Fibroblast of skin of scalp (primary cell): ENCODE data around the gene CDC42BPG.
A peak's percentile ranks its signal among the peaks of the same experiment; 100 is the strongest.

ENCODE experiments used
- DNase-seq: peaks from one replicate; pipeline ENCODE4 v3.0.0-alpha.2; 2013

CDC42BPG gene

GRCh38 chr11:64879244-64879900 lies 34.9 kb upstream of the CDC42BPG start:
- DNase-seq = no peak

GRCh38 chr11:64878494-64879243 lies 34.2 kb upstream of the CDC42BPG start, which contains the start of gene EHD1:
Gene EHD1 (minus strand): TSS chr11:64878621. CDS start chr11:64878464, 157 bp downstream.
- peak; percentile 98 for DNase-seq

DNA sequence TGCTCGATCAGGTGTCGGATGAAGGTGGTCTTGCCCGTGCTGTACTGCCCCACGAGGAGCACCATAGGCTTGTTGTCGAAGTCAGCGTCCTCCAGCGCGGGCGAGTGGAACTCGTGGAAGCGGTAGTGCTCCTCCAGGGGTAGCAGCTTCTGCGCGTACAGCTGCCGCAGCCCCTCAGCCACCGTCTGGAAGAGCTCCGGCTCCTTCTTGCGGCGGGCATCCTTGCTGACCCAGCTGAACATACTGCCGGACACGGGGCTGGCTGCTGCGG lies 33.7 kb upstream of the CDC42BPG start:
- no peak for DNase-seq

- no peak for DNase-seq
Observed at GRCh38 chr11:64877390-64878222, 33.2 kb upstream of the CDC42BPG start.

DNA sequence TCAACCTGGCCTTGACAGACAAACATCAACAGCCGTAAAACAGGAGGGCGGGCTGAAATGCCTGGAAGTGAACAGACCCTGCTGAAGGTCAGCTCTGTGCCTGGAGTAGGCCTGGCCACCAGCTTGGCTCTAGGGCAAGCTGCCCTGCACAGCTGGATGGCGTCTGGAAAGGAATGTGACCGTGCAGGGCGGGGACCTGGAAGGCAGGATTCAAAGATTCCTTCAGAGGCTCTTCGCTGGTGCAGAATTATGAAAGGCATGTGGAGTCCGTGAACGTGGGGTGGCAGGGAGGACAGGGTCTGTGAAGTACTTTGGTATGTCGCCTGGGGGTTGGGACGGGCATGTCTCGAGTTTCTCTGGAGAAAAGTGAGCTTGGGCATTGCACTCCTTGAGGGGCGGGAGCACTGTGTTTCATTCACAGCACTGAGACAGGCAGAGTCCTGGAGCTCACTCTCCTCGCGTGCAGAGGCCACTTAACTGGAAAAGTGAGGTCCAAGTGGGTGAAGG lies 32.4 kb upstream of the CDC42BPG start:
- DNase-seq = peak; percentile 85

GRCh38 chr11:64876229-64876750 lies 31.8 kb upstream of the CDC42BPG start:
- no peak for DNase-seq

DNA sequence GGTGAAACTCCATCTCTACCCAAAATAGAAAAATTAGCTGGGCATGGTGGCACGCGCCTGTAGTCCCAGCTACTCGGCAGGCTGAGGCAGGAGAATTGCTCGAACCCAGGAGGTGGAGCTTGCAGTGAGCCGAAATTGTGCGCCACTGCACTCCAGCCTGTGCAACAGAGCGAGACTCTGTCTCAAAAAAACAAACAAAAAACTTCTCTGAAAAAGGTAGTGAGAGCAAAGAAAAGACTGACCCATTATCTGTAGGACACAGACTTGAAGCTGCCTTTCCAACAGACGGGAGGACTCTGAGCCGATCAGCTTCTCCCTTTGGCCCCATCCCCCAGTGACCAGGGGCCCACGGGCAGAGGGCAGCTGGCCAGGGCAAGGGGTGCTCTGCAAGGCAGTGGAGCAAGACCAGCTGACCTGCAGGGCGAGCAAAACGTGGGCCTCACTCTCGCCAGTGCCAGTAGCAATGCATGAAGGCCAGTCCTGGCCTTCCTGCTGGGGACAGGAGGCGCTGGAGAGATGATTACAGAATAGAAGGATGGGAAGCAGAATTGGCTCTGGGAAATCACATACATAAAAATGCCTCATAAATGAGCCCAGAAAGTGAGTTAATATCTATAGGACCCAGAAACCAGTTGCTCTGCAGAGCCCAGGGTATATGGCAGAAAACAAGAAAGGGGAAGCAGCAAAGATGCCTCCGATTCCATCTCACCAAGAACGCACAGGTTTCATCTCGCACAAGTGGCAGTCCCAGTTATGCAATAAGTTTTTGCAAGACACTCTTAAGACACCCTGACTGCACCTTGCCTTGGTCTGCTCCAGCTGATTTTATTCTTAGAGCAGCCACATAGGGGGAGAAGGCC lies 31.1 kb upstream of the CDC42BPG start:
- no peak for DNase-seq

DNA sequence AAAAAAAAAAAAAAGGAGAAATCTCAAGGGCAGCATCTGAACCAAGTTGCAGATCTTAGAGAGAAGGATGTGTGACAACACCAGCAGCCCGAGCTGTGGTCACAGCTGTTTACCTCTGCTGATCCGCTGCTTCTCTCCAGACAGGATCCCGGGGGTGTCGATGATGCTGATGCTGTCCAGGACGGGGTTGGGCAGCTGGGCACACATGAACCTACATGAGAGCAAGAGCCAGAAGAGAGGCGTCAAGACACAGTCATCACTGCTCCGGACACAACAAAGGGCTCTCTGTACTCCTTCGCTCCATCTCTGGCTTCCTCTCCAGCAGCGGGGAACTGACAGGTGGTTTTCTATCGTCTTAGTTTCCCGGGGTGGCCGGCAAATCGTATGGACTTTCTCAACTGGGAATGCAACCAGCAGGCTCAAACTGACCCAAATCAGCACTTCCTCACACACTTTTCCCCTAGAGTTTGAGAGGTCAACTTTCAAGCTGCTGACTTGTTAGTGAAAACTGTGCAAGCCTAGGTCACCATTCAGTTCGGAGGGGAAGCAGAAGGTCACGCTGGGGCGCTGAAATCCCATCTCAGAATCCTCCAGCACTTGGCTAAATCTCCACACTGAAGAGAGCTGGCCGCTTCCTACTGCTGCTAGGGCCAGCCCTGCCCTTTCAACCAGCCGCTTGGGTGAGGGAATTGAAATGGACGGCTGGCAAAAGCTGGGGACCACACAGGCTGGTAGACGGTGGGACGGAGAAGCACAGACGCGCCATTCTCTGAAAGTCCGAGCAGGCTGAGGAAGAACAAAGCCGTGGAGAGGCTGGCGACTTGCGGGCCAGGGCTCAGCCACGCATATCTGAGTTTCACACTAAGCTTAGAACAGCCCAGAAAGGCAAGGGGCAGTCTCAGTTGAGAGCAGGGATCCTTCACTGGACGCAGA lies 30.1 kb upstream of the CDC42BPG start:
- no peak for DNase-seq

DNA sequence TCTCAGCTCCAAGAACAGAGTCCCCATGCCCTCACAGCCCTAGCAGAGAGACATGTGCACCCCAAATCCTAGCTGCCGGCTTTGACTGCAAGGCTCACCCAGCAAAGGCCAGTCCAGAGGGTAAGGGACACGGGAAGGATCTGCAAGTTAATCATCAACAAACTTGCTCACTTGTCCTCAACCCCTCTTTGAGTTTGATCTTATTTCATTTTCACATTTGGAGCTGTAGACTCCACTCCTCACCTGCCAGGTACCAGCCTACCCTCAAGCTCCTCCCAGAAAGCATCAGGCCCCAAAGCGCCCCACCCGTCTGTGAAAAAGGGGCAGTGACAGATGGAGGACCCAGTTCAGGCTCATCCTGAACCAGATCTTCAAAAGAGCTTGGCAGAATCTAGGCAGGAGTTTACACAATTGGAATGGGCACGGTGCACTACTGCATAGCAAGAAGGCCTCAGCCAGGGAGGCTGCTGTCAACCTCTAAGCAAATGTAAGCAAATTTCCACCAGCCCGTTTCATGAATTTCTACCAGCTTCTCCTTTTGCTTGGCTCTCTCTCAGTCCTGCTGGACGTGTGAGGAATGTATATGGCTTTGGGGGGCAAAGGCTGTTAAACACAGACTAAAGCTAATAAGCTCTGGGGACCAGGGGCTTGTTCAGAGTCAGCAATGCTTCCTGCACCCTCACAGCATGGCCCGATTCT lies 28.5 kb upstream of the CDC42BPG start:
- no peak for DNase-seq

- DNase-seq = no peak
Observed at GRCh38 chr11:64871492-64871891, 27.0 kb upstream of the CDC42BPG start.

DNA sequence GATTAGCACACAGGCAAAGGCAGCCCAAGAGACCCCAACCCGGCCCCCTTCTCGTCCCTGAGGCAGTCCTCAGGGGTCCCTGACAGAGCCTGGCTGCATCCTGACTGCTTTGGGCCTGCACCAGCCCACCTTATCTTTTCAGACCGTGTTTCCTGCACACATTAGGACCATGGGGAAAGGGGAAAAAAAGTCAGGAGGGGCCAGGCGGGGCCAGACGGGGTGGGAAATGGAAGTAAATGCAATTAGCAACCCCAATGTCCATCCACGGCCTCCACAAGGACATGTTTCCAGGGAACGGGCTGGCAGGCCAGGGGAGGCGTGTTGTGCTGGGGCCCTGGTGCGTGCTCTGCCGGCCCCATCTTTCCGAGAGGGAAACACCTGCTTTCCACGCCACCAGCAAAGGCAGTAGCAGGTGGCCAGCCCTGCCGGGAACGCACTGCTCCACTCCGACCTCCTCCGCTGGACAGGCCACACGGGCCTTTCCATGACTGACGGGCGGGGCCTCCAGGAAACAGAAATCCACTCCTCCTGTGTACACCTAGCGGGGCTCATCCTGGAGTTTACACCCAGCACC lies 26.5 kb upstream of the CDC42BPG start:
- DNase-seq = no peak

DNA sequence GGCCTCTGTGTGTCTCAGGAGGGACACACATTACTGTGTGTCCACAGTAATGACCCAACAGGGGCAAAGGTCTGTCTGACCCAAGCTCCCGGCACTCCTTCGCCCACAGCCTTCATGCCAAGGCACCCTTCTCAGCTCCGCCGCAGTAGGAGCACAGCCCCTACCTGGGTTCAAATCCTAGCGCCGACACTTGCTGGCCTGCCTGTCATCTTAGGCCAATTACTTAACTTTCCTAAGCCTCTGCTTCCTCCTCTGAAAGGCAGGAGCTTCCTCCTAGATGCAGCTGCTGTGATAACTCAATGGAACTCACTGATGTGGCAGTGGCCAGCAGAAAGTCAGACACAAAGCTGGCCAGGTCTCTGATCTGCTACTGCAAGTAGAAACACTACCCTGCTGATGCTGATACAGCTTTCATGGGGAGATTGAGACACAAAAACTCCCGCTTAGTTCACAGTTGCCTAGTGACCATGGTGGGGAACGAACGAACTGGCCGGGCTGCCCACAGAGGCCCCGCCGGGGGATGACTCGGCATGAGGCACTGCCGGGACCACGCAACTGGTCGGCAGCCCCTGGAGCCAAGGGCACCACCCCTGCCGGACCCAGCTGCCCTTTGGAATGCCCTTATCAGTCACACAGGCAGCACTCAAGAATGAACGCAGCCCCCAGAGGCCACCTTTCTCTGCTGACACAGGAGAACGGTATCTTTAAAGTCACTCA lies 25.9 kb upstream of the CDC42BPG start:
- peak; percentile 43 for DNase-seq

DNA sequence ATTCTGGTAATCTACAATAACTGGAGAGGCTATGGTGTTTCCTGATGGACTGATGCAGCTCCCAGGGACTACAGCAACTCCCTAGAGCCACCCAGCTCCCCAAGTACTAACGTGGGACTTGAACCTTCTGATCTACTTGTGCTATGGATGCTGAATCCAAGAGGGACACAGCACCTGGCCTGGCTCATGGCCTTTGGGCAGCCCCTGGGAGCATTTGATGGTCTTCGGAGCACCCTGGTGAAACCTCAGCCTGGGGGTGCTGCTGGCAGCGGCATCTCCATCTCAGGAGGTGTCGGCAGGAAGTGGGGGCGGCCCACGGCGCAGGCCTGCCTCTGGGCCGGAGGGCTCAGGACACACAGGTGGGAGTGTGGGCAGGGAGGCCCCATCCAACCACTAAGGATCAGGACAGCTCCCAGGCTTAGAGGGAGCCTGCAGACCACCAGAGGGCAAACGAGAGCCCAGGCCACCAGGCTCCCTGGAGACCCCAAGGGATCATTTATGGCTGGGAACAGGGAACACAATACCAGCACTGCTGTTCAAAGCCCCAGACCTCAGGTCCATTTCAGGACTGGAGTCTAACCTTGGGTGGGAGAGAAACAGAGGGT lies 25.2 kb upstream of the CDC42BPG start:
- DNase-seq = no peak

DNA sequence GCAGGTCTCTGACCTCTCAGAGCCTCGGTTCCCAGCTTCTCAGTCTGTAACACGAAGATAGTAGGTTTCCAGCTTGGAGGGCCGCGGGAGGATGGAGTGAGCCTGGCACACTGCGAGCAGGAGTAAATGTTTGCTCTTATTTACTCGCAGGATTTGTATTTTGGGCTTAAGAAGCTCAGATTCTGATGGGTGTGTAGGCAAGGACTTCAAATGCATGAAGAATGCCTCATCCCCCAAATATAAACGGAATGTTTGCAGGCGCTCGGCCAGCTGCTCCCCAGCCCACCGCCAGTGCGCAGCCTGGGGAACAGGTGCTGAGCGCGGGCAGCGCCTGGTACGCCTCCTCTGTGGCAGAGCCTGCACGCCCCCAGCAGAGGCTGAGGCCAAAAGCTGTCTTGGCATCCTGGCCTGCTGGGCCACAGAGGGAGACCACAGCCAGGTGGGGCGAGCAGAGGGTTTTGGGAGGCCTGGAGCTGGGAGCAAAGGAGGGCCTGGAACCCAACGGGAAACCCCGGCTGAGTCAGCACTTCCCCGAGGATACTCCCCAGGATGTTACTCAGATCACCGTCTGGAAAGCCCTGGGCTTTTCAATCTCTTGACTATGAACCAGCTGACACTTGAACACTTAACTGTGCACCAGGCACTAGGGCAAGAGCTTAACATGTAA lies 24.6 kb upstream of the CDC42BPG start:
- DNase-seq = peak; percentile 76

- DNase-seq = no peak
Observed at GRCh38 chr11:64867748-64868462, 23.5 kb upstream of the CDC42BPG start.

GRCh38 chr11:64866173-64866491 lies 21.7 kb upstream of the CDC42BPG start:
- DNase-seq = no peak

GRCh38 chr11:64865286-64866172 lies 21.1 kb upstream of the CDC42BPG start:
- peak; percentile 91 for DNase-seq
